GM23338 (cell line): ENCODE results near the gene CAPN8. TPM values are rescaled to one million over a fixed set of nuclear protein-coding genes. Genes with fewer than 3 reads are reported as not detected.
A peak's percentile ranks its signal among the peaks of the same experiment; 100 is the strongest.

Source experiments
- ATAC-seq: fragments of 200-7000 bp; cut with Tn5 transposase; 3 replicates; pipeline ENCODE4 v1.9.1; 2020
- DNase-seq: peaks from one replicate; pipeline ENCODE4 v3.0.0-alpha.2; 2015; ENCODE audit warnings: low spot score
- H2AFZ ChIP-seq: fragments of 200-600 bp; sonication (generic); 2 replicates; pipeline ENCODE4 v1.8.0; 2016; ENCODE audit warnings: antibody characterized with exemption, mild to moderate bottlenecking, moderate library complexity
- H3F3A ChIP-seq: fragments of 200-600 bp; sonication (generic); replicated peaks from 2 replicates; pipeline ENCODE4 v1.8.0; 2017; ENCODE audit warnings: antibody characterized with exemption, mixed run types, low read depth
- H3K27ac ChIP-seq: fragments of 200-600 bp; sonication (generic); 2 replicates; pipeline ENCODE4 v1.6.1; 2016; ENCODE audit warnings: low read depth
- H3K27me3 ChIP-seq: fragments of 200-600 bp; sonication (generic); 2 replicates; pipeline ENCODE4 v1.8.0; 2016; ENCODE audit warnings: mild to moderate bottlenecking, mixed run types, moderate library complexity; ENCODE audit not compliant: insufficient read depth
- H3K36me3 ChIP-seq: fragments of 200-600 bp; sonication (generic); 2 replicates; pipeline ENCODE4 v1.8.0; 2016; ENCODE audit warnings: mild to moderate bottlenecking; ENCODE audit not compliant: insufficient read depth
- H3K4me1 ChIP-seq: fragments of 200-600 bp; sonication (generic); 2 replicates; pipeline ENCODE4 v1.8.0; 2016; ENCODE audit warnings: mild to moderate bottlenecking, moderate library complexity; ENCODE audit not compliant: insufficient read depth
- H3K4me2 ChIP-seq: fragments of 200-600 bp; sonication (generic); 2 replicates; pipeline ENCODE4 v1.7.1; 2017; ENCODE audit warnings: mixed run types
- H3K4me3 ChIP-seq: fragments of 200-600 bp; sonication (generic); 2 replicates; pipeline ENCODE4 v1.6.1; 2016; ENCODE audit warnings: mixed run types
- H3K79me2 ChIP-seq: fragments of 200-600 bp; sonication (generic); replicated peaks from 2 replicates; pipeline ENCODE4 v1.8.0; 2017; ENCODE audit warnings: mild to moderate bottlenecking; ENCODE audit not compliant: insufficient read depth
- H3K9me2 ChIP-seq: fragments of 200-600 bp; sonication (generic); 2 replicates; pipeline ENCODE4 v1.8.0; 2017; ENCODE audit not compliant: insufficient read depth
- H4K20me1 ChIP-seq: fragments of 200-600 bp; sonication (generic); replicated peaks from 2 replicates; pipeline ENCODE4 v1.8.0; 2017; ENCODE audit warnings: mild to moderate bottlenecking; ENCODE audit not compliant: insufficient read depth
- H3K27ac Mint-ChIP-seq: 2 replicates; pipeline ENCODE4 v1.8.0; 2020; ENCODE audit warnings: inconsistent platforms, mild to moderate bottlenecking, moderate library complexity, mixed read lengths
- H3K27me3 Mint-ChIP-seq: 3 replicates; pipeline ENCODE4 v1.8.0; 2022; ENCODE audit warnings: low read depth, mild to moderate bottlenecking, moderate library complexity, mixed read lengths, inconsistent platforms; ENCODE audit not compliant: insufficient read depth, poor library complexity
- H3K36me3 Mint-ChIP-seq: 3 replicates; pipeline ENCODE4 v1.8.0; 2021; ENCODE audit warnings: low read depth, mild to moderate bottlenecking, inconsistent platforms, moderate library complexity, mixed read lengths
- H3K4me1 Mint-ChIP-seq: 3 replicates; pipeline ENCODE4 v1.8.0; 2020; ENCODE audit warnings: mild to moderate bottlenecking, inconsistent platforms, mixed read lengths
- H3K4me3 Mint-ChIP-seq: 3 replicates; pipeline ENCODE4 v1.8.0; 2021; ENCODE audit warnings: moderate library complexity, mild to moderate bottlenecking, inconsistent platforms, mixed read lengths
- H3K9me3 Mint-ChIP-seq: 3 replicates; pipeline ENCODE4 v1.8.0; 2020; ENCODE audit warnings: moderate library complexity, mild to moderate bottlenecking, inconsistent platforms, mixed read lengths
- CREB1 ChIP-seq: fragments of 250-450 bp; sonication (Bioruptor Pico); IDR thresholded peaks from 2 replicates; pipeline ENCODE4 v1.5.0; 2020; ENCODE audit warnings: low read depth, mild to moderate bottlenecking, moderate library complexity
- CTCF ChIP-seq, 2 experiments: fragments of 200-600 bp in 1 of 2; sonication (generic) in 1 of 2; conservative IDR thresholded peaks; 2 replicates each; pipeline versions ENCODE4 v1.5.1 to v1.6.1; 2016 to 2017; ENCODE audit warnings: antibody characterized with exemption in 2 of 2, low read depth in 2 of 2, mild to moderate bottlenecking in 2 of 2, moderate library complexity in 1 of 2
- EZH2 ChIP-seq: fragments of 200-600 bp; sonication (generic); IDR thresholded peaks from one replicate; pipeline ENCODE4 v1.8.0; 2017; ENCODE audit warnings: antibody characterized with exemption, mild to moderate bottlenecking, low read depth; ENCODE audit not compliant: unreplicated experiment
- EZH2phosphoT487 ChIP-seq: fragments of 200-600 bp; sonication (generic); IDR thresholded peaks from one replicate; pipeline ENCODE4 v1.8.1; 2018; ENCODE audit warnings: antibody characterized with exemption; ENCODE audit not compliant: unreplicated experiment
- JUNB ChIP-seq: IDR thresholded peaks from one replicate; pipeline ENCODE4 v1.6.1; 2016; ENCODE audit warnings: antibody characterized with exemption; ENCODE audit not compliant: unreplicated experiment
- NANOG ChIP-seq: IDR thresholded peaks from 2 replicates; pipeline ENCODE4 v1.6.1; 2016; ENCODE audit warnings: antibody characterized with exemption, borderline replicate concordance
- POLR2AphosphoS5 ChIP-seq: IDR thresholded peaks from 2 replicates; pipeline ENCODE4 v1.6.1; 2016; ENCODE audit warnings: antibody characterized with exemption, low read depth
- STAT1 ChIP-seq: IDR thresholded peaks from one replicate; pipeline ENCODE4 v1.6.1; 2016; ENCODE audit warnings: antibody characterized with exemption; ENCODE audit not compliant: unreplicated experiment
- ZNF114 ChIP-seq: fragments of 250-450 bp; sonication (Bioruptor Pico); IDR thresholded peaks from 2 replicates; pipeline ENCODE4 v1.5.0; 2020; ENCODE audit warnings: mild to moderate bottlenecking, moderate library complexity
- ZNF331 ChIP-seq: fragments of 250-450 bp; sonication (Bioruptor Pico); IDR thresholded peaks from 2 replicates; pipeline ENCODE4 v1.5.0; 2020; ENCODE audit warnings: low read depth, mild to moderate bottlenecking, moderate library complexity
- polyA plus RNA-seq: library from polyadenylated mRNA; unstranded; fragments of >200 nt; fragmentation: Nextera tagmentation; extraction: Ambion mirVana; gene quantifications from 2 replicates; pipeline ENCODE4 v1.2.1, GENCODE V29; 2016
- total RNA-seq: library from RNA; depleted of rRNA; stranded (reverse); fragments of >200 nt; shearing (Covaris generic); gene quantifications from 2 replicates; pipeline ENCODE4 v1.2.3, GENCODE V29; 2014
- TF ChIP-seq, protein P1 (sequence below): fragments of 250-450 bp; sonication (Bioruptor Pico); IDR thresholded peaks from 2 replicates; pipeline ENCODE4 v1.5.0; 2020; ENCODE audit warnings: mild to moderate bottlenecking, moderate library complexity

The CAPN8 gene
- total and polyA plus RNA-seq, 2 experiments from 2014 or later: not detected

DNA sequence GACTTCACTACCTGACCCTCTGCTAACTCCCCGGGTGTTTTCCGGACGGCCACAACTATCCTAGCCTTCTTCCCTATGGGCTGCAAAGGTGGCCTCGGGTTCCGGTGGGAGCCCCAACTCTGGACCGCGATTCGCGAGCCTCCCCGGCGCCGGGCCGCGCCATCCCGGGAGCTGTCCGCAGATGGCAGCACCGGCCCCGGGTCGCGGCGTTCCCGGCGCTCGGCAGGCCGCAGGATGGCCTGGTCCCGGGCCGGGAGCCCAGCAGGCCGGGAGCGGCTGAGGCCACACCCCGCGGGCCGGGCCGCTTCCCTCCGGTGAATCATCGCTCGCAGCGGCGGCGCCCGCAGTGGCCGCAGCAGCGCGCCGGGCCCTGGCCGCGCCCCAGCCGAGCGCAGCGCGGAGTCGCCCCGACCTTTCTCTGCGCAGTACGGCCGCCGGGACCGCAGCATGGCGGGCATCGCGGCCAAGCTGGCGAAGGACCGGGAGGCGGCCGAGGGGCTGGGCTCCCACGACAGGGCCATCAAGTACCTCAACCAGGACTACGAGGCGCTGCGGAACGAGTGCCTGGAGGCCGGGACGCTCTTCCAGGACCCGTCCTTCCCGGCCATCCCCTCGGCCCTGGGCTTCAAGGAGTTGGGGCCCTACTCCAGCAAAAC lies 46.8 kb upstream of the CAPN8 start, which contains the start of gene CAPN2 (continued):
- TF ChIP-seq CTCF (conservative IDR thresholded peaks at IDR 0.05; ENCODE audit: low read depth in 2 of 2) (peak; percentile 43 to 75), POLR2AphosphoS5 (no peak), STAT1 (no peak)

DNA sequence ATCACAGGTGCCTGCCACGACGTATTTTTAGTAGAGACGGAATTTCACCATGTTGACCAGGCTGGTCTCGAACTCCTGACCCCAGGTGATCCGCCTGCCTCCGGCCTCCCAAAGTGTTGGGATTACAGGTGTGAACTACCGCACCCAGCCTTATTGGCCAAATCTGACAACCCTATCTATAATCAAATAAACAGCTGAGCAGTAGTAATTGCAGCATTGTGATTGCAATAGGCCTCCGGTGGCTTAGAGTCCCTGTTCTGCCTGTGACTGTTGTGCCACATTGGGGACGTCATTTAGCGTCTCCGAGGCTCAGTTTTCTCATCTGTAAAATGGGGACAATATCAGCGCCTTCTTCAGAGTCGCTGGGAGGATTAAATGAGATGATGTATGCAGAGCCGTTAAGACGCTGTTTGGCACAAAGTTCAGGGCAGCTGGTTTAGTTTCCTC lies 46.3 kb upstream of the CAPN8 start:
- no peaks in the 10 kb centered on the region for H3F3A ChIP-seq
- Mint-ChIP-seq H3K27me3 (peaks cover 29% of the 10 kb centered on the region), H3K4me1 (peaks cover 34% of the 10 kb centered on the region), H3K27ac (no peak overlapping the region), H3K4me3 (peak overlapping the region; percentile 59), H3K9me3 (no peaks in the 10 kb centered on the region), H3K36me3 (0 out of 3 replicates have a peak, but pooled peaks cover 3% of the 10 kb centered on the region)
- no peak overlapping the region; the same call in 1 of the 2 replicates for H2AFZ ChIP-seq
- H4K20me1 ChIP-seq: no peaks in the 10 kb centered on the region
- H3K4me2 ChIP-seq: peak overlapping the region; percentile 88
- no peak overlapping the region for H3K27ac ChIP-seq
- H3K4me3 ChIP-seq: peak overlapping the region; percentile 71; the same call in 1 of the 2 replicates
- ATAC-seq (no peak), DNase-seq (no peak)
- H3K27me3 ChIP-seq: peaks cover 57% of the 10 kb centered on the region
- peaks cover 17% of the 10 kb centered on the region for H3K4me1 ChIP-seq
- no peaks in the 10 kb centered on the region for H3K79me2 ChIP-seq
- H3K9me2 ChIP-seq: no peaks in the 10 kb centered on the region
- no peaks in the 10 kb centered on the region for H3K36me3 ChIP-seq
- TF ChIP-seq EZH2phosphoT487: no peak
- TF ChIP-seq ZNF114 (CRISPR knock-in tag): no peak
- TF ChIP-seq POLR2AphosphoS5: no peak
- TF ChIP-seq JUNB: no peak
- TF ChIP-seq, protein P1, sequence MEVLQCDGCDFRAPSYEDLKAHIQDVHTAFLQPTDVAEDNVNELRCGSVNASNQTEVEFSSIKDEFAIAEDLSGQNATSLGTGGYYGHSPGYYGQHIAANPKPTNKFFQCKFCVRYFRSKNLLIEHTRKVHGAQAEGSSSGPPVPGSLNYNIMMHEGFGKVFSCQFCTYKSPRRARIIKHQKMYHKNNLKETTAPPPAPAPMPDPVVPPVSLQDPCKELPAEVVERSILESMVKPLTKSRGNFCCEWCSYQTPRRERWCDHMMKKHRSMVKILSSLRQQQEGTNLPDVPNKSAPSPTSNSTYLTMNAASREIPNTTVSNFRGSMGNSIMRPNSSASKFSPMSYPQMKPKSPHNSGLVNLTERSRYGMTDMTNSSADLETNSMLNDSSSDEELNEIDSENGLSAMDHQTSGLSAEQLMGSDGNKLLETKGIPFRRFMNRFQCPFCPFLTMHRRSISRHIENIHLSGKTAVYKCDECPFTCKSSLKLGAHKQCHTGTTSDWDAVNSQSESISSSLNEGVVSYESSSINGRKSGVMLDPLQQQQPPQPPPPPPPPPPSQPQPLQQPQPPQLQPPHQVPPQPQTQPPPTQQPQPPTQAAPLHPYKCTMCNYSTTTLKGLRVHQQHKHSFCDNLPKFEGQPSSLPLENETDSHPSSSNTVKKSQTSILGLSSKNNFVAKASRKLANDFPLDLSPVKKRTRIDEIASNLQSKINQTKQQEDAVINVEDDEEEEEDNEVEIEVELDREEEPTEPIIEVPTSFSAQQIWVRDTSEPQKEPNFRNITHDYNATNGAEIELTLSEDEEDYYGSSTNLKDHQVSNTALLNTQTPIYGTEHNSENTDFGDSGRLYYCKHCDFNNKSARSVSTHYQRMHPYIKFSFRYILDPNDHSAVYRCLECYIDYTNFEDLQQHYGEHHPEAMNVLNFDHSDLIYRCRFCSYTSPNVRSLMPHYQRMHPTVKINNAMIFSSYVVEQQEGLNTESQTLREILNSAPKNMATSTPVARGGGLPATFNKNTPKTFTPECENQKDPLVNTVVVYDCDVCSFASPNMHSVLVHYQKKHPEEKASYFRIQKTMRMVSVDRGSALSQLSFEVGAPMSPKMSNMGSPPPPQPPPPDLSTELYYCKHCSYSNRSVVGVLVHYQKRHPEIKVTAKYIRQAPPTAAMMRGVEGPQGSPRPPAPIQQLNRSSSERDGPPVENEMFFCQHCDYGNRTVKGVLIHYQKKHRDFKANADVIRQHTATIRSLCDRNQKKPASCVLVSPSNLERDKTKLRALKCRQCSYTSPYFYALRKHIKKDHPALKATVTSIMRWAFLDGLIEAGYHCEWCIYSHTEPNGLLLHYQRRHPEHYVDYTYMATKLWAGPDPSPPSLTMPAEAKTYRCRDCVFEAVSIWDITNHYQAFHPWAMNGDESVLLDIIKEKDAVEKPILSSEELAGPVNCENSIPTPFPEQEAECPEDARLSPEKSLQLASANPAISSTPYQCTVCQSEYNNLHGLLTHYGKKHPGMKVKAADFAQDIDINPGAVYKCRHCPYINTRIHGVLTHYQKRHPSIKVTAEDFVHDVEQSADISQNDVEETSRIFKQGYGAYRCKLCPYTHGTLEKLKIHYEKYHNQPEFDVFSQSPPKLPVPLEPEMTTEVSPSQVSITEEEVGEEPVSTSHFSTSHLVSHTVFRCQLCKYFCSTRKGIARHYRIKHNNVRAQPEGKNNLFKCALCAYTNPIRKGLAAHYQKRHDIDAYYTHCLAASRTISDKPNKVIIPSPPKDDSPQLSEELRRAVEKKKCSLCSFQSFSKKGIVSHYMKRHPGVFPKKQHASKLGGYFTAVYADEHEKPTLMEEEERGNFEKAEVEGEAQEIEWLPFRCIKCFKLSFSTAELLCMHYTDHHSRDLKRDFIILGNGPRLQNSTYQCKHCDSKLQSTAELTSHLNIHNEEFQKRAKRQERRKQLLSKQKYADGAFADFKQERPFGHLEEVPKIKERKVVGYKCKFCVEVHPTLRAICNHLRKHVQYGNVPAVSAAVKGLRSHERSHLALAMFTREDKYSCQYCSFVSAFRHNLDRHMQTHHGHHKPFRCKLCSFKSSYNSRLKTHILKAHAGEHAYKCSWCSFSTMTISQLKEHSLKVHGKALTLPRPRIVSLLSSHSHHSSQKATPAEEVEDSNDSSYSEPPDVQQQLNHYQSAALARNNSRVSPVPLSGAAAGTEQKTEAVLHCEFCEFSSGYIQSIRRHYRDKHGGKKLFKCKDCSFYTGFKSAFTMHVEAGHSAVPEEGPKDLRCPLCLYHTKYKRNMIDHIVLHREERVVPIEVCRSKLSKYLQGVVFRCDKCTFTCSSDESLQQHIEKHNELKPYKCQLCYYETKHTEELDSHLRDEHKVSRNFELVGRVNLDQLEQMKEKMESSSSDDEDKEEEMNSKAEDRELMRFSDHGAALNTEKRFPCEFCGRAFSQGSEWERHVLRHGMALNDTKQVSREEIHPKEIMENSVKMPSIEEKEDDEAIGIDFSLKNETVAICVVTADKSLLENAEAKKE (CRISPR knock-in tag): no peak
- no peak for TF ChIP-seq CTCF (conservative IDR thresholded peaks at IDR 0.05; ENCODE audit: low read depth in 2 of 2)
- no peak for TF ChIP-seq CREB1 (CRISPR knock-in tag)
- TF ChIP-seq NANOG: no peak
- TF ChIP-seq ZNF331 (CRISPR knock-in tag): no peak
- no peak for TF ChIP-seq STAT1
- no peak for TF ChIP-seq EZH2
